GM12892 (cell line): ENCODE results near the gene ZC3H14.
"Not testable (repeated sequence)": the region's sequence is repeated elsewhere in the genome, so short reads cannot be mapped to it uniquely, and the experiment has no call there.

Experiments
- POLR2A ChIP-seq: IDR thresholded peaks from 2 replicates; pipeline ENCODE4 v1.6.1; 2011; ENCODE audit warnings: low read depth, low read length, control low read depth
- POLR2AphosphoS5 ChIP-seq: IDR thresholded peaks from 2 replicates; pipeline ENCODE4 v1.6.1; 2011; ENCODE audit warnings: low read depth, low read length, control low read depth
- TAF1 ChIP-seq: IDR thresholded peaks from 2 replicates; pipeline ENCODE4 v1.6.1; 2011; ENCODE audit warnings: low read depth, mild to moderate bottlenecking, control low read depth, low read length, borderline replicate concordance

DNA sequence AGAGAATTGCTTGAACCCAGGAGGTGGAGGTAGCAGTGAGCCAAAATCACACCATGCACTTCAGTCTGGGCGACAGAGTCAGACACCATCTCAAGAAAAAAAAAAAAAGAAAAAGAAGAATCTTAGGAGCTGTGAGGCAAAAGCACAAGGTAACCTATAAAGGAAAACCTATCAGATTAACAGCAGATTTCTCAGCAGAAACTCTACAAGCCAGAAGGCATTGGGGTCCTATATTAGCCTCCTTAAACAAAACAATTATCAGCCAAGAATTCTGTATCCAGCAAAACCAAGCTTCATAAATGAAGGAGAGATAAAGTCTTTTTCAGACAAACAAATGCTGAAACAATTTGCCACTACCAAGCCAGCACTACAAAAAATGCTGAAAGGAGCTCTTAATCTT lies 32.9 kb upstream of the ZC3H14 start:
- TF ChIP-seq POLR2A, POLR2AphosphoS5, TAF1: not testable (repeated sequence)
